ENCODE results near the gene TIMM23.

GRCh38 chr10:46016811-46017210, 44.5 kb downstream of the TIMM23 start:
- TF ChIP-seq CTCF (conservative IDR thresholded peaks at IDR 0.05; ENCODE audit: low read depth, low read length): no peak
- no peak for TF ChIP-seq EZH2 (IDR thresholded peaks at IDR 0.05; ENCODE audit: borderline replicate concordance, low read depth, low read length, poor library complexity, severe bottlenecking)

All from A673 (cell line).